OCI-M1 (cell line): ENCODE data around the gene TNK2.
"Not testable (repeated sequence)": the region's sequence is repeated elsewhere in the genome, so short reads cannot be mapped to it uniquely, and the experiment has no call there.

Experiments used
- DNase-seq: peaks from one replicate; lab custom pipeline; 2025; lab: John Stamatoyannopoulos, UW

Gene TNK2

GRCh38 chr3:195907934-195908693 lies at the start of gene TNK2:
Gene TNK2, minus strand, starts transcription at chr3:195908551. Its CDS starts 19,963 bp downstream, at chr3:195888588.
- peak; percentile 82 for DNase-seq

DNA sequence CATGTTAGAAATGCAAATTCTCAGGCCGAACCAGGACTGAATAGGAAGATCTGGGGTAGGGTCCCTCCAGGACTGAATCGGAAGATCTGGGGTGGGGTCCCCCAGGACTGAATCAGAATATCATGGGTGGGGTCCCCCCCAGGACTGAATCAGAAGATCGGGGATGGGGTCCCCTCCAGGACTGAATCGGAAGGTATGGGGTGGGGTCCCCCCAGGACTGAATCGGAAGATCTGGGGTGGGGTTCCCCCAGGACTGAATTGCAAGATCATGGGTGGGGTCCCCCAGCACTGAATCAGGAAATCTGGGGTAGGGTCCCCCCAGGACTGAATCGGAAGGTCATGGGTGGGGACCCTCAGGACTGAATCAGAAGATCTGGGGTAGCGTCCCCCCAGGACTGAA lies 48.2 kb upstream of the TNK2 start:
- DNase-seq: no peak

GRCh38 chr3:195955416-195955841 lies 47.1 kb upstream of the TNK2 start:
- DNase-seq: not testable (repeated sequence)

DNA sequence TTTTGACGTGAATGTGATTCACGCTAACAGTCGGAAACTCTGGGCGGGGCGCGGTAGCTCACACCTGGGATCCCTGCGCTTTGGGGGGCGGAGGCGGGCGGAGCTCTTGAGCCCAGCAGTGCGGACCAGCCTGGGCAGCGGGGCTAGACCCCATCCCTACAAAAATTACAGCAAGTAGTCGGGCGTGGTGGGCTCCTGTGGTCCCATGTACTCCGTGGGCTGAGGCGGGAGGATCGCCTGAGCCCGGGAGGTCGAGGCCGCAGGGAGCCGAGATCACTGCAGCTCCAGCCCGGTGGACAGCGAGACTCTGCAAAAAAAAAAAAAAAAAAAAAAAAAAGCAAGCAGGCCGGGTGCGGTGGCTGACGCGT lies 46.4 kb upstream of the TNK2 start:
- DNase-seq: not testable (repeated sequence)

DNA sequence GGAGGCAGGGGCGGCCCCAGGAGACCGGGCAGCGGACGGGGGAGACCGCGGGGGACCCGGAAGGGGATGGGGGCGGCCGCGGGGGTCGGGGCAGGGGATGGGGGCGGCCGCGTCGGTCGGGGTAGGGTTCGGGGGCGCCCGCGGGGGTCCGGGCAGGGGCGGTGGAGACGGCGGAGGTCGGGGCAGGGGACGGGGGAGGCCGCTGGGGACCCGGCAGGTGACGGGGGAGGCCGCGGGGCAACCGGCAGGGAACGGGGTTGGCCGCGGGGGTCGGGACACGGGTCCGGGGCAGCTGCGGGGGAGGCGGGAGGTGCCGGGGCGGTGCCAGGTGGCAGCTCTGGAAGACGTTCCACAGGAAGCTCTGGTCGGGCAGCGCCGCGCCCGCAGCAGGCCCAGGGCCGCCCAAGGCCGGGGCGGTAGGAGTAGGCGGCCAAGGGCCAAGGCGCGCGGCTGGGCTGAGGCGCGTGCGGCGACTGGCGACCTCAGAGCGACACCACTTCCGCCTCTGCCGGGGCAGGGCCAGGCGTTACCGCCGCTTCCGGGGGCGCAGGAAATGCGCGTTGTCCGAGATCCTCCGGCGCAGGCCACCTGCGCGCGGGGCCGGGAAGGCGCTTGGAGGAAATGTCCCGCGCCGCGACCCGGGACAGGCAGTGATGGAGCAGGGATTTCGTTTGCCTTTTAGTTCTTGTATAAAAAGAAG lies 45.9 kb upstream of the TNK2 start:
- DNase-seq: not testable (repeated sequence)

DNA sequence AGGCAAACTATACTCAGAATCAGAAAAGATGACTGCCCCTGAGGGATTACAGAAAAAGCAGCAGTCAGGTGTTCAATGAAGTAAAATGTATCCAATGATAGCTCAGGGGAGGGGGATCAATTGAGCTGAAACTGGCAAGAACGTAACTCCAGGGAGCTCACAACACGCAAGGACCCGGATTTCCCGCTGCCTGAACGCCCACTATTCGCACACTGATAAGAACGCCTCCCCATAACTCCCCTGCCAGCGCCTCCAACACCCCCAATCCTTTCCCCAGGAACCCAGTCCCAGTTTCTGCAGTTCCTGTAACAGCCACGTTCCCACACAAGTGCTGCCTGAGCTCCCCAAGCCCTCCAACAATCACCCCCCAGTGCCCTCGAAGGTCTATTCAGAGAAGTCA lies 44.2 kb upstream of the TNK2 start:
- not testable (repeated sequence) for DNase-seq

- not testable (repeated sequence) for DNase-seq
Observed at GRCh38 chr3:195951443-195952177, 43.3 kb upstream of the TNK2 start.

DNA sequence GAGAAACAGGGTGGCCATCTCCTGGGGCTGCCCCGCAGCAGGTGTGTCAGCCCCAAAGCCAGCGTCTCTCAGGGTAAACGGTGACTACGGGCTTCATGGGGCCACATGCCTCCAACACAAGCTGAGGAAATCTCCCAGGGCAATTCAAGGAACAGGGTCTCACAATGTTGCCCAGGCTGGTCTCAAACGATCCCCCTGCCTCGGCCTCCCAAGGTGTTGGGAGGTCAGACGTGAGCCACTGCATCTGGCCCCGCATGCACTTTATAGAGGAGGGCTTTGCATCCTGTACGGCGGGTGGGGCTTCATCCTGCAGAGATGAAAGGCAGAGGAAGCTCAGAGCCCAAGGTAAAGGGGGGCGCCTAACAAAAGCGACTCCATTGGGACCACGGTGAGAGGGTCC lies 42.4 kb upstream of the TNK2 start:
- DNase-seq: not testable (repeated sequence)

- DNase-seq: not testable (repeated sequence)
Observed at GRCh38 chr3:195950164-195950563, 41.8 kb upstream of the TNK2 start.

GRCh38 chr3:195946910-195947699 lies 38.8 kb upstream of the TNK2 start:
- DNase-seq: not testable (repeated sequence)

DNA sequence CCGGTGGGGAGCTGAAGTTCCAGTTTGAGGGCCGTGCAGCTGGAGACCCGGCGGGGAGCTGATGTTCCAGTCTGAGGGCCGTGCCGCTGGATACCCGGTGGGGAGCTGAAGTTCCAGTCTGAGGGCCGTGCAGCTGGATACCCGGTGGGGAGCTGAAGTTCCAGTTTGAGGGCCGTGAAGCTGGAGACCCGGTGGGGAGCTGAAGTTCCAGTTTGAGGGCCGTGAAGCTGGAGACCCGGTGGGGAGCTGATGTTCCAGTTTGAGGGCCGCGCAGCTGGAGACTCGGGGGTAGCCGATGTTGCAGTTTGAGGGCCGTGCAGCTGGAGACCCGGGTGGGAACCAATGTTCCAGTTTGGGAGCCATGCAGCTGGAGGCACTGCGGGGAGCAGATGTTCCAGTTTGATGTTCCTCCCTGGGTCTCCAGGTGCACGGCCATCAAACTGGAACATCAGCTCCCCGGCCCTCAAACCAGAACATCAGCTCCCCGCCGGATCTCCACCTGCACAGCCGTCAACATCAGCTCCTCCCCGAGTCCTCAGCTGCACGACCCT lies 33.0 kb upstream of the TNK2 start:
- DNase-seq: not testable (repeated sequence)

- not testable (repeated sequence) for DNase-seq
Observed at GRCh38 chr3:195940806-195941205, 32.5 kb upstream of the TNK2 start.

GRCh38 chr3:195939526-195940470 lies 31.4 kb upstream of the TNK2 start:
- DNase-seq: not testable (repeated sequence)

DNA sequence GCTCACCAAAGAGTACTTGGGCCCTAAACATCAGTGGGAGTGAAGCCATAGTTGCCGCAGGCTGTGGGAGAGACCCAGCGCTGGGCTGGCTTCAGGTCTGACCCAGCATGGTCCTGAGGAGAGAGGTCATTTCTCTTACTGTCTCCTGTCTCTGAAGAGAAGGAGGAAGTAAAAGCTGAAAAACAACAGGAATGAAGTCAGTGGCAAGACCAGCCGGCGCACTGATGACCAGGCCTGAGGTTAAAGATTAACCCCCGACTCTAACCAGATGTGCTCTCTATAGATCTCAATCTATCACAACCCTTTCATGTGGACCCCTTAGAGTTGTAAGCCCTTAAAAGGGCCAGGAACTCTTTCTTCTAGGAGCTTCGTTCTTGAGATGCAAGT lies 24.7 kb upstream of the TNK2 start:
- DNase-seq: not testable (repeated sequence)

DNA sequence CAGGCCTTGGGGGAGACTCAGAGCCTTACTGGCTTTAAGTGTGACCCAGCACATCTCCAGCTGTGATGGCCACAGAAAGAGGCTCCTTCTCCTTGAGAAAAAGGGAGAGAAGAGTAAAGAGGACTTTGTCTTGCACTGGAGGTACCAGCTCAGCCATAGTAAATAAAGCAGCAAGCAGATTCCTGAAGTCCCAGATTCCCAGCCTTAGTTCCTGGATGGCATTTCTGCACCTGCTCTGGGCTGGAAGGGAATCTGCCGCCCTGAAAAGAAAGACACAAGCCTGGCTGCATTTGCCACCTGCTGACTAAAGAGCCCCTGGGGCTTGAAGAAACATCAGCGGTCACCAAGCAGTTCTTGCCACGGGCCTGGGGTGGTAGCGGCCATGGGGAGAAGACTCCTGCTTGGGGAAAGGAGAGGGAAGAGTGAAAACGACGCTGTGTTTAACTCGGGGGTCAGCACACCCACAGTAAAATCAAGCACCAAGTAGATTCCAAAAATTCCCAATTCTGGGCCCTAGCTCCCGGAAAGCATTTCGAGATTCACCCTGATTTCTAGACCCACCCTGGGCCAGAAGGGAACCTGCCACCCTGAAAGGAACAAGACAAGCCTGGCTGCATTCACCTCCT lies 24.2 kb upstream of the TNK2 start:
- DNase-seq: no peak

DNA sequence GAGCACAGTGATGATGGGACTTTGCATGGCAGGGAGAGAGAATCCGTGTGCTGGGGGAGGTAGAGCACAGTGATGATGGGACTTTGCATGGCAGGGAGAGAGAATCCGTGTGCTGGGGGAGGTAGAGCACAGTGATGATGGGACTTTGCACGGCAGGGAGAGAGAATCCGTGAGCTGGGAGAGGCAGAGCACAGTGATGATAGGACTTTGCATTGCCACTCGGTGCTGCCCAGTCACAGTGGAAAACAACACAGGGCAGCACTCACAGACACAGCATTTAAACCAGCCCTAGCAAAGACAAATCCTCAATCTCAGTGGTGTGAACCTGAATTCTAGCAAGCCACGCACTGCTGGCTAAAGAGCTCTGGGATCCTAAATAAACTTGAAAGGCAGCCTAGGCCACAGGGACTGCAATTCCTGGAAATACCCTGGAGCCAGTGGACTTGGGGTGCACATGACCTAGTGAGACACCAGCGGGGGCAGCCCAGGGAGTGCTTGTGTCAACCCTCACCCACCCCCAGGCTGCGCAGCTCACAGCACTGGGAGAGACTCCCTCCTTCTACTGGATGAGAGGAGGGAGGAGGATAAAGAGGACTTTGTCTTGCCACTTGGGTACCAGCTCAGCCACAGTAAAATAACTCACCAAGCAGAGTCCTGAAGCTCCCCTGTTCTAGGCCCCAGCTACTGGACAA lies 23.4 kb upstream of the TNK2 start:
- DNase-seq: no peak

DNA sequence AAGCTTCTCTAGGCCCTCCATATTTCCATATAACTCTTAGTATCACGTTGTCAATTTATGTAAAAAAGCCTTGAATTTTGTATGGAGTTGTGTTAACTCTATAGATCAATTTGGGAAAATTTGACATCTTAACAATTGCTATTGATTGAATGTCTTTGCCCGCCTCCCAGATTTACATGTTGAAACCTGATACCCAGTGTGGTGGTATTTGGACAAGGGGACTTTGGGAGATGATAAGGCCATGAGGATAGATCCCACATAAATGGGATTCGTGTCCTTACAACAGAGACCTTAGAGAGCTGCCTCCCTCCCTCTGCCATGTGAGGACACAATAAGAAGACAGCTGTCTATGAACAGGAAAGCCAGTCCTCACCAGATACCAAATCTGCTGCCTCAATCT lies 21.1 kb upstream of the TNK2 start:
- DNase-seq: no peak

GRCh38 chr3:195921334-195921791 lies 13.0 kb upstream of the TNK2 start:
- no peak for DNase-seq

- no peak for DNase-seq
Observed at GRCh38 chr3:195918176-195918575, 9.8 kb upstream of the TNK2 start.
